BJ (cell line): Measurements from ENCODE around the gene JAK2. TPM values are rescaled to one million over a fixed set of nuclear protein-coding genes. Genes with fewer than 3 reads are reported as not detected.

Experiments
- CTCF ChIA-PET: fragments of 350-600 bp; formaldehyde crosslinking; extraction: SDS; loops from one replicate; lab custom pipeline; 2021; ENCODE audit warnings: antibody characterized with exemption, inconsistent platforms; lab: Yijun Ruan, JAX
- POLR2A ChIA-PET: fragments of 300-600 bp; sonication (Branson Sonifier 250); formaldehyde crosslinking; extraction: SDS; loops from one replicate; lab custom pipeline; 2021; ENCODE audit warnings: antibody characterized with exemption; lab: Charles Lee
- DNase-seq: peaks from one replicate; pipeline ENCODE4 v3.0.0-alpha.2; 2011; ENCODE audit warnings: low read depth
- H3K27me3 ChIP-seq: 2 replicates; pipeline ENCODE4 v1.6.0; 2011; ENCODE audit warnings: low read length; ENCODE audit not compliant: control insufficient read depth, insufficient read depth
- H3K36me3 ChIP-seq: 2 replicates; pipeline ENCODE4 v1.5.1; 2011; ENCODE audit warnings: low read length; ENCODE audit not compliant: control insufficient read depth, insufficient read depth
- H3K4me3 ChIP-seq: 2 replicates; pipeline ENCODE4 v1.5.1; 2011; ENCODE audit warnings: low read depth, mild to moderate bottlenecking, control low read depth, low read length
- polyA plus RNA-seq: library from polyadenylated mRNA; depleted of rRNA; stranded (reverse); fragments of >200 nt; gene quantifications from 2 replicates; pipeline ENCODE4 v1.2.3, GENCODE V29; 2011
- TF ChIP-seq, protein P1 (sequence below): IDR thresholded peaks from 2 replicates; pipeline ENCODE4 v1.5.1; 2011; ENCODE audit warnings: low read depth, mild to moderate bottlenecking, control low read depth, inconsistent platforms, low read length, moderate library complexity; ENCODE audit not compliant: insufficient read depth

The JAK2 gene
- polyA plus RNA-seq, 1 experiment = 2.0 TPM

DNA sequence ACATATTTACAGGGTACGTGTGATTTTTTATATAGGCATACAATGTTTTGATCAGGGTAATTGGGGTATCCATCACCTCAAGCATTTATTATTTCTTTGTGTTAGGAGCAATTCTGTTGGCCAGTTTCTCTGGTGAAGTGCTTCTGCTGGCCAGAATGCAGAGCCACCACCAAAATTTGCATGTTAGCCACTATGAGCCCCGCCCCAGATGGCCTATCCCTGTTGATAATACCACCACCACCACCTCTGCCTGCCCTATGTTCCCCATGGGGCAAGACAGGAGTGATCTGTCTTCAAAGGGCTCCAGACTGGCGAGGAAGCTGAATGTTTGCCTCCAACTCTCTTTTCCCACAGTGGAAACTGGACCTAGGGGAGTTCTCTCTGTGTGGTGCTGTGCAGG lies 26.0 kb upstream of the JAK2 start:
- Histone ChIP-seq H3K4me3 (no peak overlapping the region), H3K27me3 (no peaks in the 10 kb centered on the region; the same call in 1 of the 2 replicates), H3K36me3 (no peaks in the 10 kb centered on the region)
- ChIA-PET POLR2A (no interaction called here), CTCF (interaction anchor here (0.6 kb wide), 1 partner anchor 210 kb away, joined by 3 read pairs; no protein-coding TSS in a partner anchor)
- no peak for DNase-seq
- TF ChIP-seq, protein P1, sequence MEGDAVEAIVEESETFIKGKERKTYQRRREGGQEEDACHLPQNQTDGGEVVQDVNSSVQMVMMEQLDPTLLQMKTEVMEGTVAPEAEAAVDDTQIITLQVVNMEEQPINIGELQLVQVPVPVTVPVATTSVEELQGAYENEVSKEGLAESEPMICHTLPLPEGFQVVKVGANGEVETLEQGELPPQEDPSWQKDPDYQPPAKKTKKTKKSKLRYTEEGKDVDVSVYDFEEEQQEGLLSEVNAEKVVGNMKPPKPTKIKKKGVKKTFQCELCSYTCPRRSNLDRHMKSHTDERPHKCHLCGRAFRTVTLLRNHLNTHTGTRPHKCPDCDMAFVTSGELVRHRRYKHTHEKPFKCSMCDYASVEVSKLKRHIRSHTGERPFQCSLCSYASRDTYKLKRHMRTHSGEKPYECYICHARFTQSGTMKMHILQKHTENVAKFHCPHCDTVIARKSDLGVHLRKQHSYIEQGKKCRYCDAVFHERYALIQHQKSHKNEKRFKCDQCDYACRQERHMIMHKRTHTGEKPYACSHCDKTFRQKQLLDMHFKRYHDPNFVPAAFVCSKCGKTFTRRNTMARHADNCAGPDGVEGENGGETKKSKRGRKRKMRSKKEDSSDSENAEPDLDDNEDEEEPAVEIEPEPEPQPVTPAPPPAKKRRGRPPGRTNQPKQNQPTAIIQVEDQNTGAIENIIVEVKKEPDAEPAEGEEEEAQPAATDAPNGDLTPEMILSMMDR = no peak

DNA sequence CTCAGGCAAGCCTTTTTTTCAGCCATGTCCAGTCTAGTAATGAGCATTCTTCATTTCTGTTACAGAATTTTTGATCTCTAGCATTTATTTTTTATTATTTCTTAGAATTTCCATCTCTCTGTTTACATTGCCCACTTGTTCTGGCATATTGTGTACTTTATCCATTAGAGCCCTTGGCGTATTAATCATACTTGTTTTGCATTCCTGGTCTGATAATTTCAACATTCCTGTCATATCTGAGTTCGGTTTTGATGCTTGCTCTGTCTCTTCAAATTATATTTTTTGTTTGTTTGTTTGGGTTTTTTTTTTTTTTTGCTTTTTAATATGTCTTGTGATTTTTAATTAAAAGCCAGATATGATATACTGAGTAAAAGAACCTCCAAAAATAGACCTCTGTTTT lies 23.0 kb upstream of the JAK2 start:
- CTCF ChIA-PET = no interaction called here

DNA sequence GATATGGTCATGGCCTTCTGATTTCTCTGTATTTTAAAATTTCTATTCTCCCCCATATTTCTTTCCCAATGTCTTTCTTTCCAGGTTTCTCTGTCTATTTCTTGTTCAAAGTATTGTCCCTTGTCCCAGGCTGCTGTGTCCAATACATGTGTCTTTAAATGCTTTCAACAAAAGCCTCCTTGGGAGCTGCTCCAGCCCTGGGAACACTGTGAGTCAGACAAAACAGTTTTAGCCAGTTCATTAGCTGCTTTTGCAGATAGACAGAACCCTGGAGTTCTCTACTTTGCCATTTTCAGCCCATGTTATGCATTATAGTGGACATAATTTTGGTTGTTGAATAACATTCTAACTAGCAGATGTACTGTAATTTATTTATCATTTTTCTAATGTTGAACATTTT lies 20.5 kb upstream of the JAK2 start:
- no peak for DNase-seq
- no peaks in the 10 kb centered on the region for H3K36me3 ChIP-seq
- POLR2A ChIA-PET = no interaction called here
- TF ChIP-seq, protein P1 = no peak
- H3K27me3 ChIP-seq = no peaks in the 10 kb centered on the region; the same call in 1 of the 2 replicates
- no peak overlapping the region for H3K4me3 ChIP-seq
- CTCF ChIA-PET = interaction anchor here (1.2 kb wide), 1 partner anchor 11 kb away, joined by 3 read pairs; no protein-coding TSS in a partner anchor

More for the DNA sequence above, 23.0 kb upstream of the JAK2 start:
- POLR2A ChIA-PET = no interaction called here
- TF ChIP-seq, protein P1 = no peak
- no peak for DNase-seq
- Histone ChIP-seq H3K4me3 (no peak overlapping the region), H3K27me3 (no peaks in the 10 kb centered on the region; the same call in 1 of the 2 replicates), H3K36me3 (no peaks in the 10 kb centered on the region)

DNA sequence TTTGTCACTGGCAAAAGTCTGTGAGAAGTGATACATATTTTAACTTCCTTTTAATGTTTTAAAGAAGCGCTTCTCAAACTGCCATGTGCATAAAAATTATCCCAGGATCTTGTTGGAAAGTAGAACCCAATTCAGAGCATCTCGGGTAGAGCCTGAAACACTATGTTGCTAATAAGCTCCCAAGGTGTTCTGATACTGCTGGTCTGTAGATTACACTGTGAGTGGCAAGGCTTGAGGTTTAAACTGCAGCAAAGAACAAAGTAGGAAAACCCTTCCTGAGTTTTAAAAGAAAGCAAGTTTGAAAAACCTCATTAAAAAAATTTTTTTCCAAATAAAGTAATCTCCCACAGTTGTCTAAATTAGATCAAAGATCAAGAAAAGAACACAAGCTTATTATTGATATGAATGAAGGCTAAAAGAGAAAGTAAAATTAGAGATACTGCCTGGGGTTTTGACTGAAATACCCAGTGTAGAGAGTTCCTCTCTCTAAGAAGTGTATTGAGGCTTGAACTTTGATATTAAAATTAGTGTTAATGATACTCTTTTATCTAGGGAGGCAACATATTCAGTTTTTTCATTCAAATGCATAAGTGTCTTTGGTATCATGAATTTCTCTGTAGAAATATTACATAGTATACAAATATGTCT lies 19.8 kb upstream of the JAK2 start:
- TF ChIP-seq, protein P1 = no peak
- no peak overlapping the region for H3K4me3 ChIP-seq
- no peaks in the 10 kb centered on the region for H3K36me3 ChIP-seq
- ChIA-PET POLR2A (no interaction called here), CTCF (interaction anchor here (1.2 kb wide), 1 partner anchor 11 kb away, joined by 3 read pairs; no protein-coding TSS in a partner anchor)
- no peak for DNase-seq
- H3K27me3 ChIP-seq = no peaks in the 10 kb centered on the region; the same call in 1 of the 2 replicates

DNA sequence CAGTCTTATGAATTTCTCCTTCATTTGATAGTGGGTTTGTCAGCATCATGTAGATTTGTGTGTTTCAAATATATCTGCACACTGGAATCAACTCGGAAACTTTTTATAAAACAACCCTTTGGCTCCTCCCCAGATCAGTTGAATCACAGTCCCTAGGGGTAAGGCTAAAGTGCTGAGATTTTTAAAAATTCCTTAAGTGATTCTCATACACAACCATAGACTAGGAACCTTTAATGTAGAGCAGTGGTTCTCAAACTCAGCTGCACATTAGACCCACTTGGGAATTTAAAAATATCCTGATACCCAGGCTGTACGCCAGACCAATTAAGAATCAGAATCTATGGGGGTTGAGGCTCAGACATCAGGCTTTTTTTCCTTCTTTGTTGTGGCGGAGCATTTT lies 17.5 kb upstream of the JAK2 start:
- CTCF ChIA-PET = no interaction called here
- H3K4me3 ChIP-seq = no peak overlapping the region
- H3K27me3 ChIP-seq = no peaks in the 10 kb centered on the region
- TF ChIP-seq, protein P1 = no peak
- POLR2A ChIA-PET = no interaction called here
- DNase-seq = no peak
- H3K36me3 ChIP-seq = no peaks in the 10 kb centered on the region
